ENCODE data around the gene BMP5. TPM values are rescaled to one million over a fixed set of nuclear protein-coding genes. Genes with fewer than 3 reads are reported as not detected.

The BMP5 gene
- total RNA-seq (under 1 TPM; 0.79 to 0.92 TPM), polyA plus RNA-seq (under 1 TPM; 0.42 to 0.51 TPM)

DNA sequence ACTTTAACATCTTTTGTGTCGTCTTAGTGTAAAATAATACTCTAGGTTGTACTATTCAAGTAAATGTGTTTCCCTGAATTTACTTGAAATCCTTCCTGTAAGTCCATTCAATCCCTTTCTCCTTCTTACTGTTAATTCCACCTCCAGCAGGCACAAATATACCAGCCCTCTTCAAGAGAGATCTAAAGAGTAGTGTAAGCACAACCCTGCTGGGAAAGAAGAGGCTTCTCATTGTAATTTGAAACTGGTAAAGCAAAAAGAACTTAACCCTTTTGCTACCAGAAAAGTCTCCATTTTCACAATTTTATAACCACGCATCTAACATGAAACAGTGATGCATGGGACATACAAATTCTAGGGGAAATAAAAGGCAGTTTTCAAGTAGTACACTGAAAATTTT, at the start of gene BMP5:
Gene BMP5 (minus strand): TSS at position 191 of the 400 bp plus-strand sequence. CDS start 725 bp downstream, outside the sequence.
- H3K27ac ChIP-seq (ENCODE audit: low read depth in 1 of 2, low read length in 2 of 2): no peak within 1 kb of the TSS
- TF ChIP-seq TAF1 (conservative IDR thresholded peaks at IDR 0.05): no peak
- no peak for TF ChIP-seq SP1 (IDR thresholded peaks at IDR 0.05)
- TF ChIP-seq MAX (IDR thresholded peaks at IDR 0.05): no peak
- no peak for TF ChIP-seq YY1 (IDR thresholded peaks at IDR 0.05)
- TF ChIP-seq RAD21 (IDR thresholded peaks at IDR 0.05): no peak
- no peak for TF ChIP-seq HNF4G (IDR thresholded peaks at IDR 0.05)

DNA sequence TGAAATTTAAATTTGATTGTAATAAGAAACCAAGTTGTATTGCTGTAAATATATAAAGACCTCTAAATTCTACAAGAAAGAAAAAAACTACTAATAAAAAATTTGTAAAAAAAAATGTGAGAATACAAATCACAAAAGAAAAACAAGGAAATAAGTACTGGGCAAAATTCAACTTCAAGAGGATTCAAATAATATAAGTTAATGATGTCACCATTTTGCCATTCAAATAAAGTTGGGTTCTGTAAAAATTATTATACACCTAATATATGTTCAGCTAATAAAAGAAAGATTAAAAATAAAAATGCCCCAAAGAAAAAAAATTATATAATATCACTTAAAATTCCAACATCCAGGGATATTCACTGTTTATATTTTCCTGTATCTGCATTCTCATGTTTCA, 47.0 kb upstream of the BMP5 start:
- Histone ChIP-seq H3K27ac (ENCODE audit: low read depth in 1 of 2, low read length in 2 of 2) (no peak overlapping the region), H3K9ac (ENCODE audit: low read depth in 1 of 2, low read length in 2 of 2) (no peak overlapping the region), H3K4me1 (ENCODE audit: control insufficient read depth in 4 of 4, insufficient read depth in 4 of 4, low read length in 3 of 4) (no peaks in the 10 kb centered on the region), H3K4me3 (ENCODE audit: low read depth in 1 of 3, low read length in 3 of 3) (no peak overlapping the region), H3K27me3 (ENCODE audit: control insufficient read depth in 4 of 4, insufficient read depth in 4 of 4, low read length in 3 of 4) (no peaks in the 10 kb centered on the region), H3K9me3 (ENCODE audit: control insufficient read depth in 4 of 4, low read length in 3 of 4) (no peaks in the 10 kb centered on the region), H3K36me3 (ENCODE audit: control insufficient read depth in 4 of 4, insufficient read depth in 3 of 4, low read depth in 1 of 4, low read length in 3 of 4) (no peaks in the 10 kb centered on the region)
- TF ChIP-seq HNF4G (IDR thresholded peaks at IDR 0.05) (no peak), ZBTB33 (IDR thresholded peaks at IDR 0.05) (no peak), RAD21 (IDR thresholded peaks at IDR 0.05) (no peak), SP1 (IDR thresholded peaks at IDR 0.05) (no peak), TAF1 (conservative IDR thresholded peaks at IDR 0.05) (no peak), ATF3 (IDR thresholded peaks at IDR 0.05) (no peak), JUND (IDR thresholded peaks at IDR 0.05) (no peak), FOXA2 (IDR thresholded peaks at IDR 0.05) (no peak), CTCF (IDR thresholded peaks at IDR 0.05; ENCODE audit: low read depth, low read length, missing input control) (no peak), EGR1 (IDR thresholded peaks at IDR 0.05; ENCODE audit: low read depth in 2 of 2) (no peak)
- DNase-seq (ENCODE audit: low spot score): no peak

More for the DNA sequence above, at the start of gene BMP5:
- WGBS: 32% methylated on average over 2 of the region's 2 CpGs
- H3K4me3 ChIP-seq (ENCODE audit: low read depth in 1 of 3, low read length in 3 of 3): no peak within 1 kb of the TSS
- H3K9ac ChIP-seq (ENCODE audit: low read depth in 1 of 2, low read length in 2 of 2): no peak within 1 kb of the TSS
- DNase-seq (ENCODE audit: low spot score): no peak
- H3K27me3 ChIP-seq (ENCODE audit: control insufficient read depth in 4 of 4, insufficient read depth in 4 of 4, low read length in 3 of 4): no peaks in the 10 kb centered on the region
- no peaks in the 10 kb centered on the region for H3K9me3 ChIP-seq (ENCODE audit: control insufficient read depth in 4 of 4, low read length in 3 of 4)
- H3K36me3 ChIP-seq (ENCODE audit: control insufficient read depth in 4 of 4, insufficient read depth in 3 of 4, low read depth in 1 of 4, low read length in 3 of 4): no peaks in the 10 kb centered on the region
- H3K4me1 ChIP-seq (ENCODE audit: control insufficient read depth in 4 of 4, insufficient read depth in 4 of 4, low read length in 3 of 4): no peaks in the 10 kb centered on the region

DNA sequence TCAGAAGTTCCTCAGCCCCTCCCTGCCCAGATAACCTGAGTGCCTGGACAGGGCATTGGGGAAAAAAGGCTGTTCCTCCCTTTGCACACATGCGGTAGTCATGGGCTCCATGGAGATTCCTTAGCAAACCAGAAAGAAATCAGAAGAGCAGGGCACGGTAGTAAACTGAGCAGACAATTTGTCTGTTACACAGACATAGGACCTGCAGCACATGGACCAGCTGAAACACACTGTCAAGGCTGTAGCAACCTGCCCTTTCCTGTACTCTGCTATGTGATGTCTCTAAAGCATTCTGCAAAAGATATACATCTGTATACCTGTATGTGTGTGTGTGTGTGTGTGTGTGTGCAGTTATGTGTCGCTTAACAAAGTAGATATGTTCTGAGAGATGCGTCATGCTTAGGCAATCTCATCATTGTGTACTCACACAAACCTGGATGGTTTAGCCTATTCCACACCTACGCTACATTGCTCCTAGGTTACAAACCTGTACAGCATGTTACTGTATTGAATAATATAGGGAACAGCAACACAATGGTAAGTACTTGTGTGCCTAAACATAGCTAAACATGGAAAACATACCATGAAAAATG, 44.4 kb upstream of the BMP5 start:
- no peaks in the 10 kb centered on the region for H3K9me3 ChIP-seq (ENCODE audit: control insufficient read depth in 4 of 4, low read length in 3 of 4)
- DNase-seq (ENCODE audit: low spot score): no peak
- TF ChIP-seq, protein P1, sequence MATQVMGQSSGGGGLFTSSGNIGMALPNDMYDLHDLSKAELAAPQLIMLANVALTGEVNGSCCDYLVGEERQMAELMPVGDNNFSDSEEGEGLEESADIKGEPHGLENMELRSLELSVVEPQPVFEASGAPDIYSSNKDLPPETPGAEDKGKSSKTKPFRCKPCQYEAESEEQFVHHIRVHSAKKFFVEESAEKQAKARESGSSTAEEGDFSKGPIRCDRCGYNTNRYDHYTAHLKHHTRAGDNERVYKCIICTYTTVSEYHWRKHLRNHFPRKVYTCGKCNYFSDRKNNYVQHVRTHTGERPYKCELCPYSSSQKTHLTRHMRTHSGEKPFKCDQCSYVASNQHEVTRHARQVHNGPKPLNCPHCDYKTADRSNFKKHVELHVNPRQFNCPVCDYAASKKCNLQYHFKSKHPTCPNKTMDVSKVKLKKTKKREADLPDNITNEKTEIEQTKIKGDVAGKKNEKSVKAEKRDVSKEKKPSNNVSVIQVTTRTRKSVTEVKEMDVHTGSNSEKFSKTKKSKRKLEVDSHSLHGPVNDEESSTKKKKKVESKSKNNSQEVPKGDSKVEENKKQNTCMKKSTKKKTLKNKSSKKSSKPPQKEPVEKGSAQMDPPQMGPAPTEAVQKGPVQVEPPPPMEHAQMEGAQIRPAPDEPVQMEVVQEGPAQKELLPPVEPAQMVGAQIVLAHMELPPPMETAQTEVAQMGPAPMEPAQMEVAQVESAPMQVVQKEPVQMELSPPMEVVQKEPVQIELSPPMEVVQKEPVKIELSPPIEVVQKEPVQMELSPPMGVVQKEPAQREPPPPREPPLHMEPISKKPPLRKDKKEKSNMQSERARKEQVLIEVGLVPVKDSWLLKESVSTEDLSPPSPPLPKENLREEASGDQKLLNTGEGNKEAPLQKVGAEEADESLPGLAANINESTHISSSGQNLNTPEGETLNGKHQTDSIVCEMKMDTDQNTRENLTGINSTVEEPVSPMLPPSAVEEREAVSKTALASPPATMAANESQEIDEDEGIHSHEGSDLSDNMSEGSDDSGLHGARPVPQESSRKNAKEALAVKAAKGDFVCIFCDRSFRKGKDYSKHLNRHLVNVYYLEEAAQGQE (IDR thresholded peaks at IDR 0.05): no peak
- TF ChIP-seq GABPA (IDR thresholded peaks at IDR 0.05 in 1 of 2, conservative IDR thresholded peaks at IDR 0.05 in 1 of 2): no peak
- TF ChIP-seq HNF4G (IDR thresholded peaks at IDR 0.05): no peak
- no peak for TF ChIP-seq HNF4A (conservative IDR thresholded peaks at IDR 0.05)
- no peak for TF ChIP-seq EGR1 (IDR thresholded peaks at IDR 0.05; ENCODE audit: low read depth in 2 of 2)
- no peak for TF ChIP-seq ATF3 (IDR thresholded peaks at IDR 0.05)
- TF ChIP-seq ZBTB33 (IDR thresholded peaks at IDR 0.05): no peak
- H3K36me3 ChIP-seq (ENCODE audit: control insufficient read depth in 4 of 4, insufficient read depth in 3 of 4, low read depth in 1 of 4, low read length in 3 of 4): no peaks in the 10 kb centered on the region
- H3K27me3 ChIP-seq (ENCODE audit: control insufficient read depth in 4 of 4, insufficient read depth in 4 of 4, low read length in 3 of 4): no peaks in the 10 kb centered on the region
- H3K4me3 ChIP-seq (ENCODE audit: low read depth in 1 of 3, low read length in 3 of 3): no peak overlapping the region
- no peaks in the 10 kb centered on the region for H3K4me1 ChIP-seq (ENCODE audit: control insufficient read depth in 4 of 4, insufficient read depth in 4 of 4, low read length in 3 of 4)
- no peak overlapping the region for H3K9ac ChIP-seq (ENCODE audit: low read depth in 1 of 2, low read length in 2 of 2)
- whole genome bisulfite sequencing: 81% methylated on average over 5 of the region's 5 CpGs
- no peak overlapping the region for H3K27ac ChIP-seq (ENCODE audit: low read depth in 1 of 2, low read length in 2 of 2)

Data from liver (tissue), 9 donors.